ENCODE measurements around the gene HOXA3.

- no peak for TF ChIP-seq CTCF (IDR thresholded peaks at IDR 0.05 in 8 of 11, conservative IDR thresholded peaks at IDR 0.05 in 3 of 11)
- TF ChIP-seq POLR2A (IDR thresholded peaks at IDR 0.05), result no peak
Measured at GRCh38 chr7:27192546-27193334, 40.4 kb upstream of the HOXA3 start.

All from spleen (tissue), 7 donors.